Mucosa of stomach (tissue), 1 donor: ENCODE measurements around the gene FAM43B.

Experiments used
- H3K27me3 ChIP-seq: one replicate; pipeline ENCODE4 v1.7.0; 2013; ENCODE audit warnings: mild to moderate bottlenecking, low read length; ENCODE audit not compliant: control insufficient read depth, insufficient read depth
- H3K36me3 ChIP-seq: one replicate; pipeline ENCODE4 v1.7.0; 2013; ENCODE audit warnings: low read length; ENCODE audit not compliant: control insufficient read depth, insufficient read depth
- H3K4me1 ChIP-seq: one replicate; pipeline ENCODE4 v1.7.0; 2013; ENCODE audit warnings: mild to moderate bottlenecking, low read length; ENCODE audit not compliant: control insufficient read depth, insufficient read depth
- H3K4me3 ChIP-seq: one replicate; pipeline ENCODE4 v1.7.0; 2013; ENCODE audit warnings: low read length
- H3K9ac ChIP-seq: one replicate; pipeline ENCODE4 v1.7.0; 2013; ENCODE audit warnings: mild to moderate bottlenecking, low read length, moderate library complexity
- H3K9me3 ChIP-seq: one replicate; pipeline ENCODE4 v1.7.0; 2013; ENCODE audit warnings: mild to moderate bottlenecking, low read length, moderate library complexity; ENCODE audit not compliant: control insufficient read depth
- donor health status: Pancreatic carcinoma.

Gene FAM43B

DNA sequence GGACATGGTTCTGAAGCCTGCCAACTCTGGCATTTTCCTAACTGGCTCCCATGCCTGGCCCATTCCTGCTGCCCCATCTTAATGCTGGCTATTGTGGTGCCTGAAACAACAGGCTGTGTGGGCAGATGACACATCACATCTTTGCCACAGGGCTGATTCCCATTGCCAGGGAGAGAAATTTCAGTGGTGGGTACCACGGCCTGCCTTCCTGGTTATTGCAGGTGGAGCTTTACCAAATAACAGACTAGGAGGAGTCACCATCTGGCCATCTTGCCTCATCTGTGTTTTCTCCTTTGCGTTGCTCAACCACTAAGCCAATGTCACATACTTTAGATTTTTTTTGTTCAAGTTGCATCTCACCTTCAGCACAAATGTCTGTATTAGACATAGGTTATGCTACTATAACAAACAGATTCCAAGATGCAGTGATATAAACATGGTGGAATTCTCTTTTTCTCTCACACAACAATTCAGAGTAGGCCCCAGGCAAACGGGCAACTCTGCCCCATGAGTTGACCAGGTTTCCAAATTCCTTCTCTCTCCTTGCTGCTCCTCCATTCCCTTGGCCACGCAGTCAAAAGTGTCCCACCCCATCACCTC, 50.6 kb downstream of the FAM43B start:
- no peaks in the 10 kb centered on the region for H3K36me3 ChIP-seq
- H3K4me3 ChIP-seq, result no peak overlapping the region
- no peaks in the 10 kb centered on the region for H3K9me3 ChIP-seq
- no peak overlapping the region for H3K9ac ChIP-seq
- H3K27me3 ChIP-seq, result peaks cover 5% of the 10 kb centered on the region
- no peaks in the 10 kb centered on the region for H3K4me1 ChIP-seq

DNA sequence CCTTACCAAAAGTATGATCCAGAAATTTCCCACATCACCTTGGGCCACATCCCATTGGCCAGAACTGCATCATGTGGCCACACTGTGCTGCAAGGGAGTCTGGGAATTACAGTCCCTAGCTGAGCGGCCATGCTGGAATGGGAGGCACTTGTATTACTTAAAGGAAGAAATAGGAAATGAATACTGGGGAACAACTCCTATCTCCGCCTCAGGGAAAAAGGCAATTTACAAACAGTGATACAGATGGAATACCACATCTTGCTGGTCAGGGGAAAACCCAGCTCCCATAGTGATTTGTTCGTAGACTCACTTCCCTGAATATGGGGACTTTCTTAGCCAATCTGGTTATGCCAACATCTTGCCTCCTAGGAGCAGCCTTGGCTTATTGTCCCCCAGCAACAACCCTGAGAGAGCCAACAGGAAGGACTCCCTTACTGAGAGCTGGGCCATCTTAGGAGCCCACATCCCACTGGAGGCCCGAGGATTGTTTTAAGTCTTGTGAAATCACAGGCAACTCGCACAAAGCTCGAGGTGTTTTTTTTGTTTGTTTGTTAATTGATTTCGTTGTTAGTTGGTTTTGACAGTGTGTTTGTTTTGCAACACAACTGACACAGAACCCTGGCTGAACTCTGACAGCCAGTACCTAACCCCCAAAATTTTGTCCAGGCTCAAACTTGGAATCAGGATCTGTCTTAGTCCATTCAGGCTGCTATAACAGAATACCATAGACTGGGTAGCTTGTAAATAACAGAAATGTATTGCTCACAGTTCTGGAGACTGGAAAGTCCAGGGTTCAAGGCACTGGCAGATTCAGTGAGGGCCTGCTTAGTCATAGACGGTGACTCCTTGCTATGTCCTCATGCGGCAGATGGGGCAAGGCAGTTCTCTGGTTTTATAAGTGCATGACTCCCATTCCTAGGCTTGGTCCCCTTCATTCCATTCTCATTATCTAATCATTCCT, 51.4 kb downstream of the FAM43B start:
- peaks cover 6% of the 10 kb centered on the region for H3K27me3 ChIP-seq
- no peaks in the 10 kb centered on the region for H3K9me3 ChIP-seq
- H3K4me1 ChIP-seq, result no peaks in the 10 kb centered on the region
- H3K9ac ChIP-seq, result no peak overlapping the region
- H3K4me3 ChIP-seq, result no peak overlapping the region
- H3K36me3 ChIP-seq, result no peaks in the 10 kb centered on the region
